ENCODE measurements around the gene CD247.
A peak's percentile ranks its signal among the peaks of the same experiment; 100 is the strongest.
"Not testable (repeated sequence)": the region's sequence is repeated elsewhere in the genome, so short reads cannot be mapped to it uniquely, and the experiment has no call there.

The CD247 gene

GRCh38 chr1:167518331-167518700 is at the start of gene CD247:
CD247 (minus strand) TSS chr1:167518529; CDS start chr1:167518465, 64 bp downstream.
- no peak for DNase-seq

GRCh38 chr1:167567663-167568062 is 49.3 kb upstream of the CD247 start:
- no peak for DNase-seq

- DNase-seq = no peak
These were observed 48.4 kb upstream of the CD247 start for GRCh38 chr1:167566766-167567165.

GRCh38 chr1:167565922-167566321 is 47.6 kb upstream of the CD247 start:
- no peak for DNase-seq

- DNase-seq = no peak
These were observed 46.4 kb upstream of the CD247 start for GRCh38 chr1:167564612-167565270.

- no peak for DNase-seq
These were observed 45.4 kb upstream of the CD247 start for GRCh38 chr1:167563579-167564246.

- DNase-seq = no peak
These were observed 44.4 kb upstream of the CD247 start for GRCh38 chr1:167562702-167563101.

GRCh38 chr1:167561753-167562152 is 43.4 kb upstream of the CD247 start:
- no peak for DNase-seq

GRCh38 chr1:167555971-167556714 is 37.8 kb upstream of the CD247 start:
- peak; percentile 40 for DNase-seq

GRCh38 chr1:167555072-167555471 is 36.7 kb upstream of the CD247 start:
- DNase-seq = not testable (repeated sequence)

GRCh38 chr1:167554028-167554779 is 35.9 kb upstream of the CD247 start:
- no peak for DNase-seq

GRCh38 chr1:167553136-167554027 is 35.1 kb upstream of the CD247 start, which contains the start of gene CREG1:
CREG1 (minus strand) TSS chr1:167553762.
- DNase-seq = peak; percentile 80

GRCh38 chr1:167551362-167551761 is 33.0 kb upstream of the CD247 start:
- no peak for DNase-seq

GRCh38 chr1:167548059-167548932 is 30.0 kb upstream of the CD247 start:
- no peak for DNase-seq

GRCh38 chr1:167546935-167547334 is 28.6 kb upstream of the CD247 start:
- no peak for DNase-seq

- no peak for DNase-seq
These were observed 27.0 kb upstream of the CD247 start for GRCh38 chr1:167545349-167545748.

- no peak for DNase-seq
These were observed 26.2 kb upstream of the CD247 start for GRCh38 chr1:167544447-167545093.

GRCh38 chr1:167543199-167543990 is 25.1 kb upstream of the CD247 start:
- no peak for DNase-seq

All from T1000 (cell line).